Stimulated activated CD8-positive, alpha-beta memory T cell treated with anti-CD3 and anti-CD28 coated beads, Interleukin-4, amount 100 ng/mL, for 24 hours (primary cell): ENCODE data around the gene NR2C2AP.
"Not testable (repeated sequence)": the region's sequence is repeated elsewhere in the genome, so short reads cannot be mapped to it uniquely, and the experiment has no call there.

Source experiments
- DNase-seq: peaks from one replicate; pipeline ENCODE4 v3.0.0-alpha.2; 2020; ENCODE audit warnings: low read depth

The NR2C2AP gene

GRCh38 chr19:19203012-19203856, at the start of gene NR2C2AP:
Gene NR2C2AP, minus strand, starts transcription at chr19:19203414. Its CDS starts 354 bp downstream, at chr19:19203060.
- peak; percentile 94 for DNase-seq

- no peak for DNase-seq
These were observed 47.1 kb upstream of the NR2C2AP start for GRCh38 chr19:19250196-19250801.

- no peak for DNase-seq
These were observed 37.3 kb upstream of the NR2C2AP start for GRCh38 chr19:19240476-19240875.

- no peak for DNase-seq
These were observed 36.5 kb upstream of the NR2C2AP start for GRCh38 chr19:19239675-19240074.

- DNase-seq: no peak
These were observed 35.1 kb upstream of the NR2C2AP start for GRCh38 chr19:19238126-19238894.

- DNase-seq: no peak
These were observed 33.0 kb upstream of the NR2C2AP start for GRCh38 chr19:19236173-19236572.

GRCh38 chr19:19234220-19234816, 31.1 kb upstream of the NR2C2AP start:
- no peak for DNase-seq

- no peak for DNase-seq
These were observed 29.1 kb upstream of the NR2C2AP start for GRCh38 chr19:19232261-19232721.

- no peak for DNase-seq
These were observed 27.8 kb upstream of the NR2C2AP start for GRCh38 chr19:19230999-19231398.

GRCh38 chr19:19229701-19230100, 26.5 kb upstream of the NR2C2AP start:
- DNase-seq: no peak

- DNase-seq: no peak
These were observed 24.0 kb upstream of the NR2C2AP start for GRCh38 chr19:19227217-19227616.

GRCh38 chr19:19226663-19227062, 23.4 kb upstream of the NR2C2AP start:
- DNase-seq: no peak

GRCh38 chr19:19226204-19226603, 23.0 kb upstream of the NR2C2AP start:
- no peak for DNase-seq

GRCh38 chr19:19224852-19225494, 21.8 kb upstream of the NR2C2AP start:
- DNase-seq: peak; percentile 57

- no peak for DNase-seq
These were observed 21.1 kb upstream of the NR2C2AP start for GRCh38 chr19:19224150-19224851.

- no peak for DNase-seq
These were observed 20.4 kb upstream of the NR2C2AP start for GRCh38 chr19:19223636-19224035.

- no peak for DNase-seq
These were observed 19.8 kb upstream of the NR2C2AP start for GRCh38 chr19:19223060-19223459.

- DNase-seq: not testable (repeated sequence)
These were observed 17.8 kb upstream of the NR2C2AP start for GRCh38 chr19:19221000-19221399.

- no peak for DNase-seq
These were observed 15.7 kb upstream of the NR2C2AP start for GRCh38 chr19:19218911-19219310.

- no peak for DNase-seq
These were observed 13.9 kb upstream of the NR2C2AP start for GRCh38 chr19:19217099-19217498.

- no peak for DNase-seq
These were observed 12.6 kb upstream of the NR2C2AP start for GRCh38 chr19:19215792-19216191.
